ENCODE measurements around the gene PPP1R1C. TPM values are rescaled to one million over a fixed set of nuclear protein-coding genes. Genes with fewer than 3 reads are reported as not detected.

PPP1R1C gene
- total RNA-seq, 1 donor from 2014 or later = 13.8 TPM

DNA sequence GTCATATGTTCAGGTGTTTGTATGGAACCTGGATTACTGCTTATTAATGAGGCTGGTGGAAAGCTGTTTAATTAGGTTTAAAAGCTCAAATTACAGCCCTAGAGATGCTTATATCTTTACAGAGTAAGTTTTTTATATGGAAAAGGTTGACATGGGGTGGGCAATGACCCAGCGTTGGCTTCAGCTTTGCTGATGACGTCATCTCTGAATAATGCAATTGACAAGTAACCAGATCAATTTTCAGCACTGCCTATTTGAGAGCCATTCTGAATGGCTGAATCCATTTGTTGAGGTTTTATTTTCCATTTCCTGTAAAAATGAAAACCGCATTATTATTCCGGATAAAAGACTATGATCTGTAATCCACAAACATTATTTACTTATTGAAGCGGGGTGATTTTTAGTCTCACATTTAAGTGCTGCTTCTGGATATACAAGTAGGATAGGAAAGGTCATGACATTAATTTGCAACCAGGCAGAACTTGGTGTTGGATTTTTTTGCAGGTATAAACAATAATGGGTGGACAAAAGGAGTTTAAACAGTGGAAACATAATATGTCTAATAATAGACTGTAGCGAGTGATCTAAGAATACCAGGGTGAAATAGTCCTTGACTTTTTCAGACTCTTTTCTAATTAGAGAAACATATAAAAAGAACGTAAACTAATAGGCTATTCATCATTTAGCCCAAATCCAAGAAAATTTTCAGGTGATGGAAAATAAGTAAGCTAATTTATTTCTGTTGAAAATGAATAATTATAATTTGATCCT is 2.7 kb downstream of the PPP1R1C start:
- no peaks in the 10 kb centered on the region for H3K9me3 Mint-ChIP-seq (ENCODE audit: unreplicated experiment)
- no peaks in the 10 kb centered on the region for H3K36me3 Mint-ChIP-seq (ENCODE audit: unreplicated experiment)
- no peak overlapping the region for H3K27ac Mint-ChIP-seq (ENCODE audit: unreplicated experiment)
- H3K4me1 Mint-ChIP-seq (ENCODE audit: low read depth, unreplicated experiment) = peaks cover 21% of the 10 kb centered on the region
- no peaks in the 10 kb centered on the region for H3K27me3 Mint-ChIP-seq (ENCODE audit: unreplicated experiment)
- no peak for DNase-seq
- peak overlapping the region; percentile 71 for H3K4me3 Mint-ChIP-seq (ENCODE audit: unreplicated experiment)
- TF ChIP-seq, protein P1, sequence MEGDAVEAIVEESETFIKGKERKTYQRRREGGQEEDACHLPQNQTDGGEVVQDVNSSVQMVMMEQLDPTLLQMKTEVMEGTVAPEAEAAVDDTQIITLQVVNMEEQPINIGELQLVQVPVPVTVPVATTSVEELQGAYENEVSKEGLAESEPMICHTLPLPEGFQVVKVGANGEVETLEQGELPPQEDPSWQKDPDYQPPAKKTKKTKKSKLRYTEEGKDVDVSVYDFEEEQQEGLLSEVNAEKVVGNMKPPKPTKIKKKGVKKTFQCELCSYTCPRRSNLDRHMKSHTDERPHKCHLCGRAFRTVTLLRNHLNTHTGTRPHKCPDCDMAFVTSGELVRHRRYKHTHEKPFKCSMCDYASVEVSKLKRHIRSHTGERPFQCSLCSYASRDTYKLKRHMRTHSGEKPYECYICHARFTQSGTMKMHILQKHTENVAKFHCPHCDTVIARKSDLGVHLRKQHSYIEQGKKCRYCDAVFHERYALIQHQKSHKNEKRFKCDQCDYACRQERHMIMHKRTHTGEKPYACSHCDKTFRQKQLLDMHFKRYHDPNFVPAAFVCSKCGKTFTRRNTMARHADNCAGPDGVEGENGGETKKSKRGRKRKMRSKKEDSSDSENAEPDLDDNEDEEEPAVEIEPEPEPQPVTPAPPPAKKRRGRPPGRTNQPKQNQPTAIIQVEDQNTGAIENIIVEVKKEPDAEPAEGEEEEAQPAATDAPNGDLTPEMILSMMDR (IDR thresholded peaks at IDR 0.05; ENCODE audit: partially characterized antibody, unreplicated experiment) = no peak

DNA sequence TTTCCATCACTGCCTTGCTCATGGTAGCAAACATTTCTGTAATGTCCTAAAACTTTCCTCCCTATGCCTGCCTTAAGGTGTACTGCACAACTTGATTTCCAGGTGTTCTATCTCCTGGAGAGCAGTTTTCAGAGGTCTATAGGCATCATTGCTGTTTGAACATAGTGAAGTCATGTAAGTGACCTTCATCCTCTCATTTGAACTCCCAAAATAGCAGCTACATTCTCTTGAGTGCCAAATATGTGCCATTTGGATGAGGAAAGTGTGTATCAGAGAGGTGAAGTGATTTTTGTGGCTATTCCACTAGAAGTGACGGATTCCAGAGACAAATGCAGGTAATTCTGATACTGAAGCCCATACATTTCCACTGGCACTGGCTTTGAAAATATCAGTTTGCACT is 3.4 kb downstream of the PPP1R1C start:
- no peak overlapping the region for H3K4me3 Mint-ChIP-seq (ENCODE audit: unreplicated experiment)
- H3K27me3 Mint-ChIP-seq (ENCODE audit: unreplicated experiment) = no peaks in the 10 kb centered on the region
- H3K36me3 Mint-ChIP-seq (ENCODE audit: unreplicated experiment) = no peaks in the 10 kb centered on the region
- H3K4me1 Mint-ChIP-seq (ENCODE audit: low read depth, unreplicated experiment) = peaks cover 19% of the 10 kb centered on the region
- no peaks in the 10 kb centered on the region for H3K9me3 Mint-ChIP-seq (ENCODE audit: unreplicated experiment)
- TF ChIP-seq, protein P1 (IDR thresholded peaks at IDR 0.05; ENCODE audit: partially characterized antibody, unreplicated experiment) = no peak
- H3K27ac Mint-ChIP-seq (ENCODE audit: unreplicated experiment) = no peak overlapping the region
- DNase-seq = no peak

DNA sequence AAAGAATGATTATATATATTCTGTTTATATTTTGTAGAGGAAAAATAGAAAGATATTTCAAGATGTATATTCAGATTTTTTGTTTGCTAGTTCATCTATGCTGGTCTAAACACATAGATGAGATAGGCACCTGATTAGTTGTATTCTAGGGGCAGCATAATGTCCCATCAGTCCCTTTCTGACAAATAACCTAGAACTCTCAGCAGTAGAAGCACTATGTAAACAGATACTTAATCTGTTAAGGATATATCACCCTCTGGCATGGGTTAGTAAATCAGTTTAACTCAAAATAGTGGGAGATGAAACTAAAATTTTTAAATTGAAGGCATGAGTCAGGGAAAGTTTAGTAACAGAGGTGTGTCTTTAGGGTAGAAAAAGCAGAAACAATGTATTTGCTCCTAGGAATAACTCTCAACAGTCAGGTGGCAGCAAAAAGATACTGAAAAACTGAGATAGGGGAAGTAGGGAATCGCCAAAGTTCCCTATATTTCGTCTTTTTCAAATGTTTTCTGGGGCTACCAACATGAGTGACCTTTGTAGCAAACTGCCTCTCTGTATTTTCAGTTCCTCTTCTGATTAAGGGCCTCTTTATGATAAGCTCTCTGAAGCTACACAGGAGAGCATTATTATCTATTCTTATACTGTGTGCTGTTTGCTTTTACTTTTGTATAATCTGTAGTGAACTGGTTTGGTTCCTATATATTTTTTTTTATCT is 5.7 kb downstream of the PPP1R1C start:
- H3K27me3 Mint-ChIP-seq (ENCODE audit: unreplicated experiment) = no peaks in the 10 kb centered on the region
- H3K4me1 Mint-ChIP-seq (ENCODE audit: low read depth, unreplicated experiment) = peaks cover 5% of the 10 kb centered on the region
- H3K36me3 Mint-ChIP-seq (ENCODE audit: unreplicated experiment) = no peaks in the 10 kb centered on the region
- H3K4me3 Mint-ChIP-seq (ENCODE audit: unreplicated experiment) = no peak overlapping the region
- no peaks in the 10 kb centered on the region for H3K9me3 Mint-ChIP-seq (ENCODE audit: unreplicated experiment)
- H3K27ac Mint-ChIP-seq (ENCODE audit: unreplicated experiment) = no peak overlapping the region
- DNase-seq = no peak
- TF ChIP-seq, protein P1 (IDR thresholded peaks at IDR 0.05; ENCODE audit: partially characterized antibody, unreplicated experiment) = no peak

DNA sequence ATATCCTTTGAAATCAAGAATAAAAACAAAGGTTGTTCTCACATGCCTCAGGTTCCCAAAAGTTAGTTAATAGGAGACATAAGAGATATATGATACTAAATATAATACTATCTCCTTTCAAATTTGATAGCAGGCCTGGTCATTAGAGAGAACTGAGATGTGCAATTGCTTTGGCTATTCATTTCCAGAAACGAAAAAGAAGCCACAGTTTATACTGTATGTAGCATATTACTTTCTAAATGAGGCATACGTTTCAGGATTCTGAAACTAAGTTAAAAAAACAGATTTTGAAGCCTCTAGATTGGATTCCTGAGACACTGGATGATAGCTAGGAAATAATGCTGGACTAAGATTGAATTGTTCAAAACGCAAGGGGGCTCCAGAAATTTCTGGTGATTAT is 7.1 kb downstream of the PPP1R1C start:
- no peak overlapping the region for H3K27ac Mint-ChIP-seq (ENCODE audit: unreplicated experiment)
- peaks cover 5% of the 10 kb centered on the region for H3K4me1 Mint-ChIP-seq (ENCODE audit: low read depth, unreplicated experiment)
- TF ChIP-seq, protein P1 (IDR thresholded peaks at IDR 0.05; ENCODE audit: partially characterized antibody, unreplicated experiment) = no peak
- no peaks in the 10 kb centered on the region for H3K27me3 Mint-ChIP-seq (ENCODE audit: unreplicated experiment)
- H3K4me3 Mint-ChIP-seq (ENCODE audit: unreplicated experiment) = no peak overlapping the region
- H3K36me3 Mint-ChIP-seq (ENCODE audit: unreplicated experiment) = no peaks in the 10 kb centered on the region
- H3K9me3 Mint-ChIP-seq (ENCODE audit: unreplicated experiment) = no peaks in the 10 kb centered on the region
- no peak for DNase-seq

DNA sequence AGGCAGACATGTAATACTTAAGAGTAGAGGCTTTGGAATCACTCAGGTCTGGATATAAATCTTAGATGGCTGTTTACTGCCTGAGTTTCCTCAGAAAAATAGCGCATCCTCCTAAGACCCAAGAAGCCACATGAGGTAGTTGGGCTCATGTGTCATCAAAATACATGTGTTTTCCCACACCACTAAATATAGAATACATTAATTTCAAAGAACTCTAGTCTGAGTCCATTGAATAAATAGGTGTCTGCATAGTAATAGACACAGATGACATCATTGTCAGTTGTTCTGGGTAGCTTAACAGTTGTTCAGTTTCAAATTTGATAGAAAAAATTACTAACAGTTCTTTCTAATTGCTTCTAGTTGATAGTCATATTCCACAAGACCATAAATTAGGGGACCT is 9.6 kb downstream of the PPP1R1C start:
- Mint-ChIP-seq H3K27me3 (ENCODE audit: unreplicated experiment) (no peaks in the 10 kb centered on the region), H3K4me1 (ENCODE audit: low read depth, unreplicated experiment) (no peaks in the 10 kb centered on the region), H3K36me3 (ENCODE audit: unreplicated experiment) (no peaks in the 10 kb centered on the region), H3K4me3 (ENCODE audit: unreplicated experiment) (no peak overlapping the region), H3K27ac (ENCODE audit: unreplicated experiment) (no peak overlapping the region), H3K9me3 (ENCODE audit: unreplicated experiment) (no peaks in the 10 kb centered on the region)
- no peak for DNase-seq
- TF ChIP-seq, protein P1 (IDR thresholded peaks at IDR 0.05; ENCODE audit: partially characterized antibody, unreplicated experiment) = no peak
